ENCODE measurements around the gene NR0B1. TPM values are rescaled to one million over a fixed set of nuclear protein-coding genes. Genes with fewer than 3 reads are reported as not detected.

NR0B1 gene
- total and polyA plus RNA-seq, 2 experiments from 2014 or later: 0.26 to 0.45 TPM

GRCh38 chrX:30270639-30271038 is 38.6 kb downstream of the NR0B1 start:
- Mint-ChIP-seq H3K4me3 (no peak overlapping the region), H3K27ac (no peak overlapping the region), H3K36me3 (ENCODE audit: low read depth) (no peaks in the 10 kb centered on the region), H3K9me3 (no peaks in the 10 kb centered on the region; the same call in 2 of the 3 replicates), H3K27me3 (ENCODE audit: insufficient read depth, low read depth, poor library complexity) (no peaks in the 10 kb centered on the region), H3K4me1 (no peaks in the 10 kb centered on the region; the same call in 2 of the 3 replicates)
- no peaks in the 10 kb centered on the region for H3K4me1 ChIP-seq (ENCODE audit: insufficient read depth)
- no peaks in the 10 kb centered on the region for H3K79me2 ChIP-seq (replicated peaks; ENCODE audit: insufficient read depth)
- no peak for TF ChIP-seq EZH2phosphoT487 (IDR thresholded peaks at IDR 0.05; ENCODE audit: unreplicated experiment)
- no peak for TF ChIP-seq ZNF114 (CRISPR knock-in tag; IDR thresholded peaks at IDR 0.05)
- no peak for TF ChIP-seq STAT1 (IDR thresholded peaks at IDR 0.05; ENCODE audit: unreplicated experiment)
- TF ChIP-seq ZNF331 (CRISPR knock-in tag; IDR thresholded peaks at IDR 0.05; ENCODE audit: low read depth): no peak
- TF ChIP-seq, protein P1, sequence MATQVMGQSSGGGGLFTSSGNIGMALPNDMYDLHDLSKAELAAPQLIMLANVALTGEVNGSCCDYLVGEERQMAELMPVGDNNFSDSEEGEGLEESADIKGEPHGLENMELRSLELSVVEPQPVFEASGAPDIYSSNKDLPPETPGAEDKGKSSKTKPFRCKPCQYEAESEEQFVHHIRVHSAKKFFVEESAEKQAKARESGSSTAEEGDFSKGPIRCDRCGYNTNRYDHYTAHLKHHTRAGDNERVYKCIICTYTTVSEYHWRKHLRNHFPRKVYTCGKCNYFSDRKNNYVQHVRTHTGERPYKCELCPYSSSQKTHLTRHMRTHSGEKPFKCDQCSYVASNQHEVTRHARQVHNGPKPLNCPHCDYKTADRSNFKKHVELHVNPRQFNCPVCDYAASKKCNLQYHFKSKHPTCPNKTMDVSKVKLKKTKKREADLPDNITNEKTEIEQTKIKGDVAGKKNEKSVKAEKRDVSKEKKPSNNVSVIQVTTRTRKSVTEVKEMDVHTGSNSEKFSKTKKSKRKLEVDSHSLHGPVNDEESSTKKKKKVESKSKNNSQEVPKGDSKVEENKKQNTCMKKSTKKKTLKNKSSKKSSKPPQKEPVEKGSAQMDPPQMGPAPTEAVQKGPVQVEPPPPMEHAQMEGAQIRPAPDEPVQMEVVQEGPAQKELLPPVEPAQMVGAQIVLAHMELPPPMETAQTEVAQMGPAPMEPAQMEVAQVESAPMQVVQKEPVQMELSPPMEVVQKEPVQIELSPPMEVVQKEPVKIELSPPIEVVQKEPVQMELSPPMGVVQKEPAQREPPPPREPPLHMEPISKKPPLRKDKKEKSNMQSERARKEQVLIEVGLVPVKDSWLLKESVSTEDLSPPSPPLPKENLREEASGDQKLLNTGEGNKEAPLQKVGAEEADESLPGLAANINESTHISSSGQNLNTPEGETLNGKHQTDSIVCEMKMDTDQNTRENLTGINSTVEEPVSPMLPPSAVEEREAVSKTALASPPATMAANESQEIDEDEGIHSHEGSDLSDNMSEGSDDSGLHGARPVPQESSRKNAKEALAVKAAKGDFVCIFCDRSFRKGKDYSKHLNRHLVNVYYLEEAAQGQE (IDR thresholded peaks at IDR 0.05; ENCODE audit: unreplicated experiment): no peak
- no peak for TF ChIP-seq CTCF (conservative IDR thresholded peaks at IDR 0.05; ENCODE audit: low read depth in 2 of 2)
- TF ChIP-seq, protein P2, sequence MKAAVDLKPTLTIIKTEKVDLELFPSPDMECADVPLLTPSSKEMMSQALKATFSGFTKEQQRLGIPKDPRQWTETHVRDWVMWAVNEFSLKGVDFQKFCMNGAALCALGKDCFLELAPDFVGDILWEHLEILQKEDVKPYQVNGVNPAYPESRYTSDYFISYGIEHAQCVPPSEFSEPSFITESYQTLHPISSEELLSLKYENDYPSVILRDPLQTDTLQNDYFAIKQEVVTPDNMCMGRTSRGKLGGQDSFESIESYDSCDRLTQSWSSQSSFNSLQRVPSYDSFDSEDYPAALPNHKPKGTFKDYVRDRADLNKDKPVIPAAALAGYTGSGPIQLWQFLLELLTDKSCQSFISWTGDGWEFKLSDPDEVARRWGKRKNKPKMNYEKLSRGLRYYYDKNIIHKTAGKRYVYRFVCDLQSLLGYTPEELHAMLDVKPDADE (IDR thresholded peaks at IDR 0.05): no peak
- TF ChIP-seq ZNF462 (CRISPR knock-in tag; IDR thresholded peaks at IDR 0.05): no peak
- no peak for TF ChIP-seq CREB1 (CRISPR knock-in tag; IDR thresholded peaks at IDR 0.05; ENCODE audit: low read depth)
- no peak for TF ChIP-seq EZH2 (IDR thresholded peaks at IDR 0.05; ENCODE audit: low read depth, unreplicated experiment)
- no peak for TF ChIP-seq JUNB (IDR thresholded peaks at IDR 0.05; ENCODE audit: unreplicated experiment)
- no peak for TF ChIP-seq NANOG (IDR thresholded peaks at IDR 0.05; ENCODE audit: borderline replicate concordance)
- TF ChIP-seq POLR2AphosphoS5 (IDR thresholded peaks at IDR 0.05; ENCODE audit: low read depth): no peak
- no peak overlapping the region for H2AFZ ChIP-seq
- H3K27ac ChIP-seq (ENCODE audit: low read depth): no peak overlapping the region
- no peaks in the 10 kb centered on the region for H4K20me1 ChIP-seq (replicated peaks; ENCODE audit: insufficient read depth)
- H3K27me3 ChIP-seq (ENCODE audit: insufficient read depth): no peaks in the 10 kb centered on the region
- no peak overlapping the region for H3K4me2 ChIP-seq
- no peaks in the 10 kb centered on the region for H3K9me2 ChIP-seq (ENCODE audit: insufficient read depth)
- no peak overlapping the region for H3K4me3 ChIP-seq
- no peaks in the 10 kb centered on the region for H3K36me3 ChIP-seq (ENCODE audit: insufficient read depth)
- ATAC-seq (no peak), DNase-seq (ENCODE audit: low spot score) (no peak)
- H3F3A ChIP-seq (replicated peaks; ENCODE audit: low read depth): no peaks in the 10 kb centered on the region

All from GM23338 (cell line).